ENCODE data around the gene YJEFN3. TPM values are rescaled to one million over a fixed set of nuclear protein-coding genes. Genes with fewer than 3 reads are reported as not detected.

Gene YJEFN3
- total RNA-seq, 1 experiment from 2014 or later: 16.6 TPM

- no peak overlapping the region for H3K9ac ChIP-seq (ENCODE audit: extremely low read depth, insufficient read length, low read length)
- no peak for TF ChIP-seq CTCF (conservative IDR thresholded peaks at IDR 0.05)
- Mint-ChIP-seq H3K9me3 (no peaks in the 10 kb centered on the region), H3K4me1 (peaks cover 49 to 54% of the 10 kb centered on the region in 2 experiments), H3K27me3 (ENCODE audit: low read depth) (no peaks in the 10 kb centered on the region), H3K4me3 (peak overlapping the region; percentile 29 to 51), H3K27ac (peak overlapping the region; percentile 96 to 99 (median 98)), H3K36me3 (ENCODE audit: insufficient read depth in 1 of 3, low read depth in 3 of 3) (peaks cover 12 to 37% (median 30%) of the 10 kb centered on the region in 3 experiments; a peak in 6 of 7 replicates)
- H3K4me1 ChIP-seq (ENCODE audit: insufficient read depth, low read length): peaks cover 9% of the 10 kb centered on the region; the same call in 1 of the 2 replicates
- no peak overlapping the region for H4K5ac ChIP-seq (ENCODE audit: insufficient read length, low read depth, low read length)
- no peak overlapping the region for H3K23ac ChIP-seq (ENCODE audit: insufficient read length, low read depth, low read length)
- H3K79me2 ChIP-seq (ENCODE audit: insufficient read depth, low read length): peaks cover 4% of the 10 kb centered on the region; the same call in 1 of the 2 replicates
- H4K20me1 ChIP-seq (ENCODE audit: control insufficient read depth, insufficient read depth, insufficient read length): no peaks in the 10 kb centered on the region
- peak overlapping the region; percentile 21 for H3K27ac ChIP-seq (ENCODE audit: insufficient read length, low read depth, low read length)
- no peaks in the 10 kb centered on the region for H3K23me2 ChIP-seq (ENCODE audit: insufficient read length, low read depth, low read length, poor library complexity, severe bottlenecking)
- peak overlapping the region; percentile 11; the same call in 1 of the 2 replicates for H3K14ac ChIP-seq (ENCODE audit: insufficient read depth, low read length)
- H3K9me3 ChIP-seq (ENCODE audit: control insufficient read depth, low read depth, low read length): no peaks in the 10 kb centered on the region
- no peak overlapping the region for H3T11ph ChIP-seq (ENCODE audit: low read length)
- no peak overlapping the region for H3K4ac ChIP-seq (ENCODE audit: low read depth, low read length)
- H2AFZ ChIP-seq (ENCODE audit: low read length): no peak overlapping the region
- no peak overlapping the region for H3K4me2 ChIP-seq (ENCODE audit: insufficient read depth, insufficient read length, low read length)
- no peak overlapping the region for H4K8ac ChIP-seq (replicated peaks; ENCODE audit: insufficient read length, low read depth, low read length)
- H2BK15ac ChIP-seq (ENCODE audit: low read depth, low read length): no peak overlapping the region
- H3K18ac ChIP-seq (ENCODE audit: insufficient read length, low read depth, low read length): peak overlapping the region; percentile 75
- no peaks in the 10 kb centered on the region for H3K79me1 ChIP-seq (ENCODE audit: insufficient read depth, low read depth, low read length, poor library complexity, severe bottlenecking)
- no peak overlapping the region for H2AK5ac ChIP-seq (ENCODE audit: insufficient read length, low read length)
- H3K27me3 ChIP-seq (ENCODE audit: insufficient read depth, low read length): no peaks in the 10 kb centered on the region
- no peak overlapping the region for H3K56ac ChIP-seq (ENCODE audit: insufficient read length, low read depth, low read length)
- no peak overlapping the region for H2BK12ac ChIP-seq (ENCODE audit: insufficient read length, low read depth, low read length)
- WGBS (ENCODE audit: extremely low coverage, insufficient read length, low lambda C conversion rate): no CpG with 5 or more reads among the region's 14 CpGs
- no peak overlapping the region for H2BK5ac ChIP-seq (ENCODE audit: insufficient read length, low read length)
- H2BK120ac ChIP-seq (ENCODE audit: low read depth, low read length, poor library complexity, severe bottlenecking): peak overlapping the region; percentile 29
- no peak overlapping the region for H2BK20ac ChIP-seq (ENCODE audit: low read depth, low read length, poor library complexity, severe bottlenecking)
- no peak overlapping the region for H4K91ac ChIP-seq (ENCODE audit: insufficient read length, low read depth, low read length)
- peak; percentile 91 for DNase-seq
Measured at GRCh38 chr19:19488875-19489690, 39.6 kb upstream of the YJEFN3 start.

Measured in H9 (cell line).